NCI-H2107 treated with DMSO at 0.1 percent for 48 hours (cell line): ENCODE data around the gene CLEC4D.
"Not testable (repeated sequence)": the region's sequence is repeated elsewhere in the genome, so short reads cannot be mapped to it uniquely, and the experiment has no call there.

Source experiments
- DNase-seq: peaks from one replicate; lab custom pipeline; 2025; ENCODE audit not compliant: unreplicated experiment; lab: John Stamatoyannopoulos, UW

Gene CLEC4D

DNA sequence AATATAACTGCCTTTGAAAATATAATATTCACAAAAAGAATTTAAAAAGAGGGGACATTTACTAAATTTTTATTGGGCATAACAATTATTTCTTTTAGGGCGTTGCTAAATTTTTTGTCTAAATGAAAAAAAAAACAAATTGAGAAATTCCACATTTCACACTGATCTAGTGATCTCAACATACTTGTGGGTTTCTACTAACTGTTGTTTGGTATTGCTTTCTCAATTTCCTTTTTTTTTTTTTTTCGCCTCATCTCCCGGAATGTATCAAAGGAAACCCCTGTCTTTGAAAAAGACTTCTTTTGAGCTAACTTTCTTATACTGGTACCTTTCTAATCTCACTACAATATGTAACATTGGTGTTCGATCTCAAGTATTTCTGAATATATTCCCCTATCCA is at the start of gene CLEC4D:
Gene CLEC4D (plus strand): TSS at position 248 of the 400 bp plus-strand sequence. CDS start 230 bp downstream, outside the sequence.
- DNase-seq: no peak

- DNase-seq: no peak
Observed at GRCh38 chr12:8465301-8465996, 47.9 kb upstream of the CLEC4D start.

DNA sequence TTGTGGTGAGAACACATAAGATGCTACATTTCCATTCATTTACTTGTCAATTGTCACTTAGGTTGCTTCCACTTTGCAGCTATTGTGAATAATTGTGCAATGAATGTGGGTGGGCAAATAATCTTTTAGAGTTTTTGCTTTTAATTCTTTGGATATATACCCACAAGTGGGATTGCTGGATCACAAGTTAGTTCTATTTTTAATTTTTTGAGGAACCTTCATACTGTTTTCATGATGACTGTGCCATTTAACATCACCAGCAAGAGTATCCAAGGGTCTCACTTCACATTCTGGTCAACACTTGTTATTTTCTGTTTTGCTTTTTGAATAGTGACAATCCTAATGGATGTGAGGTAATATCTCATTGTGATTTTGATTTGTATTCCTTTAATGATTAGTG is 47.1 kb upstream of the CLEC4D start:
- no peak for DNase-seq

- no peak for DNase-seq
Observed at GRCh38 chr12:8471090-8471489, 42.2 kb upstream of the CLEC4D start.

GRCh38 chr12:8475508-8476203 is 37.6 kb upstream of the CLEC4D start:
- no peak for DNase-seq

- DNase-seq: no peak
Observed at GRCh38 chr12:8482571-8483061, 30.7 kb upstream of the CLEC4D start.

- no peak for DNase-seq
Observed at GRCh38 chr12:8483079-8483478, 30.2 kb upstream of the CLEC4D start.

DNA sequence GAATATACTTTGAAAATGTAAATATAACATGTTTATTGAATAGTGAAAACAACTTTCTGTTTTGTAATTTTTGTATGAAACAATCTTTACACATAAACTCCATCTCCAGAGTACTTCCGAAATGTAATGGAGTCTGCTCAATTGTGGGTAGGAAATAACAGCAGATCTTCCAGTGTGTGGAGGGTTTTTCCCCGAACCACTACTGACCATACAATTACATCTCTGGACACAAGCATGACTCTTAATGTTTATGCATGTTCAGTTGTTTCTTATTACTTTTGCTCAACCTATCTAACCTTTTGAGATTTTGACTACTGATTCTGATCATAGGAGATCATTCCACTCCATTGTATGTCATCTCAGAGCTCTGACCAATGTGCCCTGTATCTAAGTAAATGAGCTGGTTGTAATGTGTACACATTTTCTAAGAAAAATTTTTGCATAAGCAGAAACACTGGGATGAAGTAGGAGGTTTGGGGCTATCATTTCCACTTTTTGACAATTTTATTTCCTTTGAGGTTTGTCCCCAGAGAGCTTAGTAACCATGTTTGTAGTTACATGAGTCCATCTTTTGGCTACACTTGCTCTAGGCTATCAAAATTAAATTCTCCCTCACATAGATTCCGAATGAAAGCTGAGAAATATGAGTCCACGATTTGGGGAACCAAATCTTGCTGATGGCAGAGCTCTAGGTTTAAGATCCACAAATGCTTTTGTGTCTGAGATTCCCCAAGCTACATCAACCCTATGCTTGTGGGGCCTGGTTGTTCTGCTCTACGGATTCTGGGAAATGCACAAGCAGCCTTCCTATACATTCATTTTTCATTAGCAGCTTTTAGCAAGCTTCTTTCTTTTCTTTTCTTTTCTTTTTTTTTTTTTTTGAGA is 21.4 kb upstream of the CLEC4D start:
- DNase-seq: no peak

DNA sequence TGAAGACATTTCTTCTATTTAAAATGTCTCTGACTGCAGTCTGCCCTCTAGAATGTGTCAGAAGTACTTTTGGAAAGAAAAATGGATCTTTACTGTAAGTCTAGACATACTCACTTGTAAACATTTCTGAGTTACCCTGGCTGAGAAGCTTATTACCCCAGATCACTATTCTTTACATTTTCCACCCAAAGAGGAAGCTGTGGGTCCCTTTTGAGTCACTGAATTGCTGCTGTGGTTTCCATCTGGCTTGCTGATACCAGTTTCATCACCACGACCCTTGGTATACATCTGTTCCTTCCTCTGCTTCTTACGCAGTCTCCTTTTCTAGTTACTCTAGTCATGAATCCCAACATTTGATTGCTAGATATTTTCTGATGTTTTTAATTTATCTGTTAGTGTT is 20.2 kb upstream of the CLEC4D start:
- DNase-seq: no peak

DNA sequence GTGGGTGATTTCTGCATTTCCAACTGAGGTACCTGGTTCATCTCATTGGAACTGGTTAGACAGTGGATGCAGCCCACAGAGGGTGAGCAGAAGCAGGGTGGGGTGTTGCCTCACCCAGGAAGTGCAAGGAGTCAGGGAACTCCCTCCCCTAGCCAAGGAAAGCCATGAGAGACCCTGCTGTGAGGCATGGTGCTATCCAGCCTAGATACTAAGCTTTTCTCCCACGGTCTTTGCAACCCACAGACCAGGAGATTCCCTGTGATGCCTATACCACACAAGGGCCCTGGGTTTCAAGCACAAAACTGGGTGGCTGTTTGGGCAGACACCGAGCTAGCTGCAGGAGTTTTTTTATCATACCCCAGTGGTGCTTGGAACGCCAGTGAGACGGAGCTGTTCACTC is 17.6 kb upstream of the CLEC4D start:
- DNase-seq: not testable (repeated sequence)

- DNase-seq: not testable (repeated sequence)
Observed at GRCh38 chr12:8496074-8496473, 17.2 kb upstream of the CLEC4D start.

DNA sequence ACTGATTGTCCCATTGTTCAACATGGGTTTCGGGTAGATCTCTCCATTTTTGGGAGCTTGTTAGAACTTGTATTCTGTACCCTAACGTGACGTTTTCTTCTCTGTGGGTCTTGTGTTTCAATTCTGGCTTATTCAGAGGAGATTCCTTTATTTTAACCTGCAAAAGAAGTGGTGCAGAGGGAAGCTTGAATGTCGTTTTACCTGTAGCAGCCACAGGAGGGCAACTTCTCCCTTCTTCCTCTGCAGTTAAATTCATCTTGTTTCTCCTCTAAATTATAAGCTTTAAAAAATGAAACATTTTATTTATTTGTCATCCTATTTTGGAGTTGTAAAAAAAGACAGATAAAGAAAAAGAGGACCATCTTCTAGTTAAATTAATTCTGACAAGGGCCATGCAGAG is 13.7 kb upstream of the CLEC4D start:
- no peak for DNase-seq

GRCh38 chr12:8501720-8502119 is 11.6 kb upstream of the CLEC4D start:
- no peak for DNase-seq

DNA sequence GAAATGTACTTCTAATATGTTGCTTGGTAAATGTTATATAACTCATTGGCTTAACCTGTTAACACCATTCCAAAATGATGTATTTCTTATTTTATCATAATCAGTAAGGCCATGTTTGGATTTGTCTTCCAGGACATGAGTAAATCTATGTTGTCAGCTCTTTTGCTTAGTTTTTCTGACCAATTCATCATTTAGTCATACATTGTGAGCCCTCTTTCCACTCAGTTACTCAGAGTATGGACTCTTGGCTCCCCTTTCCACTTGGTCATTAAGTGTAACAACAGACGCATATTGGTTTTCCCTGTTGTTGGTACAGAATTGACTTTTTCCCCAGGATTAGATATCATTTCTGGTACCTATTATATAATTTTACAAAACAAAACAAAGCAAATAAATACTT is 9.0 kb upstream of the CLEC4D start:
- no peak for DNase-seq

- DNase-seq: no peak
Observed at GRCh38 chr12:8507596-8507995, 5.7 kb upstream of the CLEC4D start.

- DNase-seq: no peak
Observed at GRCh38 chr12:8508223-8508622, 5.1 kb upstream of the CLEC4D start.

- DNase-seq: no peak
Observed at GRCh38 chr12:8508910-8509841, 4.1 kb upstream of the CLEC4D start.

GRCh38 chr12:8517971-8518370 is 4.7 kb downstream of the CLEC4D start:
- no peak for DNase-seq

DNA sequence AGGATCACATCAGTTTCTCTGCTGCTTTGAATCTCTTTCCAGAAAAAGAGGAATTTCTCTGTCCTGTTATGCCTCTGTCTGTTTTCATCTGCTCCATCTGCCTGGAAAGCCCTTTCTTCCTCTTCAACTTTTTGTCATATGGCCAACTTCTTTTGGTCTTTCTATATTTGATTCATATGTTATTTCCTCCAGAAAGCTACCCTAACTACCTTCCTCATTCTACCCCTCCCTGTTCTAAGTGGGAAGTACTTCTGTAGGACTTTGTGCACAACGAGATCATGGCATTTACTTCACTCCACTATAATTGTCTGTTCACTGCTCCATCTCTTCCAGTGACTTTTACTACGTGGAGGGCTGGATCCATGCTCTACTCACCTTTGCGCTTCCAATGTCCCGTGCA is 5.9 kb downstream of the CLEC4D start:
- no peak for DNase-seq
